ENCODE data around the gene RPS6KA2.

Gene RPS6KA2

DNA sequence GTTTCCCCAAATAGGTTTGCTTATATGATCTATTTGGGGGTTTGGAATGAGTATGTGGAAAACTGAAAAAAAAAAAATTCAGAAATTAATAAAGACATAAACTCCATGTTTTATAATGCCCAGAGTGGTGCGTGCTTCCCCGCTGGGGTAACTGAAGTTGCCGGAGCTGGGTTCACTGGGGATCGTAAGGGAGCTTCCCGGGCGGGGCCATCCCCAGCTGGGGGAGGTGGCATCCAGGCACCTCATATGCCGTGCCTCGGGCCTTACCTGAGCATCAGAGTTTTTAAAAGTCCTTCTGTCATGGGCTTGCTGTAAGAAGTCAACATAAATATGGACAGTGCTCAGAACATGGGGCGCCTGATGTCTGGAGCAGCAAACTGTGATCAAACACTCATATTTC lies 22.7 kb downstream of the RPS6KA2 start:
- DNase-seq (ENCODE audit: low read depth in 2 of 2) = no peak
- no peak overlapping the region for H3K4me3 ChIP-seq (replicated peaks in 1 of 2; ENCODE audit: low read depth in 2 of 2, low read length in 2 of 2)
- TF ChIP-seq CTCF (IDR thresholded peaks at IDR 0.05; ENCODE audit: low read depth, low read length) = no peak

GRCh38 chr6:166603043-166603690 lies 23.9 kb downstream of the RPS6KA2 start:
- no peak overlapping the region for H3K4me3 ChIP-seq (replicated peaks in 1 of 2; ENCODE audit: low read depth in 2 of 2, low read length in 2 of 2)
- no peak for TF ChIP-seq CTCF (IDR thresholded peaks at IDR 0.05; ENCODE audit: low read depth, low read length)
- no peak for DNase-seq (ENCODE audit: low read depth in 2 of 2)

DNA sequence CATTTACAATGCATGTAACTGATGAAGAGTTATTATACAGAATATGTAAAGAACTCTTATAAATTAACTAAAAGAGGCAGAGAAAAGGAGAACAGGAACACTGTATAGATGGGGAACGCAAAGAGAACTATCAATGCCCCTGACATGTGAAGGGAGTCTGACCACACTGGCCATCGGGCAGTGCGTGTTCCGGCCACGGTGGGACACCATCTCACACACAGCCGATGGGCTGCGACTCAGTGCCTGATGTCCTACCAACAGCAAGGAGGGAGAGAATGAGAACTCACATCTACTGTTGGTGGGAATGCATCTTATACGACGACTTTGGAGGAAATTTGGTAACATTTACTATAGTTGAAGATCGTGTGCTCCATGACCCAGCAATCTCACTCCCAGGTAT lies 25.1 kb downstream of the RPS6KA2 start:
- no peak for TF ChIP-seq CTCF (IDR thresholded peaks at IDR 0.05; ENCODE audit: low read depth, low read length)
- H3K4me3 ChIP-seq (replicated peaks in 1 of 2; ENCODE audit: low read depth in 2 of 2, low read length in 2 of 2) = no peak overlapping the region
- DNase-seq (ENCODE audit: low read depth in 2 of 2) = no peak

GRCh38 chr6:166600931-166601330 lies 26.1 kb downstream of the RPS6KA2 start:
- DNase-seq (ENCODE audit: low read depth in 2 of 2) = no peak
- no peak overlapping the region for H3K4me3 ChIP-seq (replicated peaks in 1 of 2; ENCODE audit: low read depth in 2 of 2, low read length in 2 of 2)

DNA sequence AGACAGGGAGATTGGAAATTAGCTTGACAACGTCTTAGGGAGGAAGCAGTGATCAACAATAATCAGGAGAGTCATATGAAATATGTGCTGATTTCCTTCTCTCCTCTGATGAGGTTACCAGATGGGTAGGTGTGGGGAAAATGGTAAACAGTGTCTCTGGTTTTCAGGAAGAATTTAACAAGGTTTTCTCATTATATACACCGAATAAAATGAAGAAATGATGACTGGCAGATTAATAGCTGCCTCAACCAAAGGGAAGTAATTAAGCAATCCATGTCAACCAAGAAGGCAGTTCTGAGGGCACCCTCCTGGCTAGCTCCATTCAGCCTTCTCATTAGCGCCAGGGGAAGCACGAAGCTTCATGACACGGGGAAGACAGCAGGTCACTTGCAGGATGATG lies 27.8 kb downstream of the RPS6KA2 start:
- no peak for TF ChIP-seq CTCF (IDR thresholded peaks at IDR 0.05; ENCODE audit: low read depth, low read length)
- H3K4me3 ChIP-seq (replicated peaks in 1 of 2; ENCODE audit: low read depth in 2 of 2, low read length in 2 of 2) = no peak overlapping the region

More at GRCh38 chr6:166600931-166601330, 26.1 kb downstream of the RPS6KA2 start:
- no peak for TF ChIP-seq CTCF (IDR thresholded peaks at IDR 0.05; ENCODE audit: low read depth, low read length)

GRCh38 chr6:166598441-166599138 lies 28.5 kb downstream of the RPS6KA2 start:
- no peak overlapping the region for H3K4me3 ChIP-seq (replicated peaks in 1 of 2; ENCODE audit: low read depth in 2 of 2, low read length in 2 of 2)
- peak; percentile 96 for DNase-seq (ENCODE audit: low read depth in 2 of 2)
- TF ChIP-seq CTCF (IDR thresholded peaks at IDR 0.05; ENCODE audit: low read depth, low read length) = no peak

More for the DNA sequence above, 27.8 kb downstream of the RPS6KA2 start:
- DNase-seq (ENCODE audit: low read depth in 2 of 2) = no peak
